ENCODE results near the gene EIPR1.

EIPR1 gene

GRCh38 chr2:3149441-3150217 is 228.0 kb downstream of the EIPR1 start:
- DNase-seq (ENCODE audit: low read depth in 2 of 2) = no peak

- no peak for DNase-seq (ENCODE audit: low read depth in 2 of 2)
These were observed 228.9 kb downstream of the EIPR1 start for GRCh38 chr2:3148716-3149115.

- DNase-seq (ENCODE audit: low read depth in 2 of 2) = no peak
These were observed 229.7 kb downstream of the EIPR1 start for GRCh38 chr2:3147651-3148530.

GRCh38 chr2:3146772-3147650 is 230.6 kb downstream of the EIPR1 start:
- DNase-seq (ENCODE audit: low read depth in 2 of 2) = no peak

- no peak for DNase-seq (ENCODE audit: low read depth in 2 of 2)
These were observed 231.4 kb downstream of the EIPR1 start for GRCh38 chr2:3146175-3146574.

- DNase-seq (ENCODE audit: low read depth in 2 of 2) = no peak
These were observed 232.1 kb downstream of the EIPR1 start for GRCh38 chr2:3145471-3146021.

- no peak for DNase-seq (ENCODE audit: low read depth in 2 of 2)
These were observed 232.8 kb downstream of the EIPR1 start for GRCh38 chr2:3144856-3145255.

DNA sequence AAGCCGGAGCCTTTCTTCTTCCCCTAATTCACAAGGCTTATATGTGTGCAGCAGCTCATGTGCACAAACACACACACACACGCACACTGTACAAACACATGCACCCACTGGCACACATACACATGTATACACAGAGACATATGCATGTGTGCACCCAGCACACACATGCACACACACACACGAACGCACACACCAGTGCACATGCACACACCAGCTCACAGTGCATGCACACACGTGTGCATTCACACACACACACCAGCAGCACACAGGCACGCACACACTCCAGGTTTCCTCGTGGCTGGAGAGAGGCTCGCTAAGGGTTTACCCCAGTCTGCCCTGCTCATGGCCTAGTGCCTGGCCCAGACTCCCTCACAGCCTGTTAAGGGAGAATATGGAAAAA is 234.0 kb downstream of the EIPR1 start:
- DNase-seq (ENCODE audit: low read depth in 2 of 2) = no peak

- no peak for DNase-seq (ENCODE audit: low read depth in 2 of 2)
These were observed 234.6 kb downstream of the EIPR1 start for GRCh38 chr2:3142961-3143571.

DNA sequence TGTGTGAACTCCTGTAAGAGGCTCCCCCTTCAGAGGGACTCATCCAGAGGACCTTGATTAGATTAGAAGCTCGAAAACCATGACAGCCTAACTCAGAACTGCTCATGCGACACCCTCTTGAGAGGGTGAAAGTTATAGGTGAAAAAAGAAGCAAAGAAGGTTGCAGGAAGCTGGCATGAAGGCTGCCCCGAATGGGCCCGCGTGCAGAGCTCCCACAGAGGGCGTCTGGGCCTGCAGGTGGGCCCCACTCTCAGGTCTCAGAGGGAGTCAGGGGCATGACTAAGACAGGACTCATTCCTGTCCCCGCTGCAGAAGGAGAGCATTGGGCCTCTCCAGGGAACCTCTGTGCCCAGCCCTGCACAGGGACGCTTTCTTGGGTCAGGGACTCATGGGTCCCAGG is 235.4 kb downstream of the EIPR1 start:
- DNase-seq (ENCODE audit: low read depth in 2 of 2) = no peak

DNA sequence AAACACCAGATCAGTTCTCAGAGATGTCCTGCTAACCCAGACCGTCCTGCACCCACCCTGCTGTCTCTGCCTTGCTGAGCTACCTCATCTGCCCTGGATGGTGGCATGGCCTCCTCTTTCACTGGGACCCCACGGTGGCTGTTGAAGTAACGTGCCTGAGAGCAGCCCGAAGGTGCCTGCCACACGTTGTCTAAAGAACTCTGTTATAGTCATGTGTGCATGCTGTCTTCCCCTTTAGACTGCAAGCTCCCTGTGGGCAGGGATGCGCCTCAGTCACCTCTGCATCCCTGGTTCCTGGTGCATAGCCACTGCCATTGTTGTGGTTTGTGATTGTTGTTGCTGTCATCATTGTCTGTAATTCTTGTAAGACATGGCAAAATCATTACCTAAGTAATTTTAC is 235.9 kb downstream of the EIPR1 start:
- no peak for DNase-seq (ENCODE audit: low read depth in 2 of 2)

- no peak for DNase-seq (ENCODE audit: low read depth in 2 of 2)
These were observed 237.7 kb downstream of the EIPR1 start for GRCh38 chr2:3139906-3140305.
